ENCODE results near the gene PTPRE.

The PTPRE gene

DNA sequence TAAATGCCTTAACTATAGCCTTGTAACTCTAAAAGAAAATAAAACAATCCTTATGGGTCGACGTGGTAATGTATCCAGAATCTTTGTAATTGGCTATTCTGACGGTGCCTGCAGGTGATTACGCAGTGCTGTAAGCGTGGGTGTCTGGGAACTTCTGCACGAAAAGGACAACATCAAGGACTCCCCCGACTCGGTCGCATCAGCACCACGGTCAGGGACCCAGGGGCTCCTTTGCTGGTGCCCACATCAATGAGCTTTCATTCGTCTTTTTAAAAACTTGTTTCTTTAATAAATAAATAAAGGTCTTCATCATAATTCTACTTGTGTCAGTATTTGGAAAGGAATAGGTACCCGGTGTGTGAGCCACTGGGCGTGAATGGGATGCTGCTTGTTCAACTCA is 206.1 kb downstream of the PTPRE start:
- Histone ChIP-seq H4K20me1 (ENCODE audit: insufficient read depth) (no peaks in the 10 kb centered on the region), H3K9ac (no peak overlapping the region), H3K27me3 (ENCODE audit: insufficient read depth, low read depth) (no peaks in the 10 kb centered on the region), H2AFZ (ENCODE audit: low read depth) (no peak overlapping the region), H3K79me2 (ENCODE audit: insufficient read depth, low read depth) (peaks cover 23% of the 10 kb centered on the region; the same call in 1 of the 2 replicates), H3K4me2 (no peak overlapping the region), H3K4me1 (ENCODE audit: low read depth, poor library complexity, severe bottlenecking) (no peaks in the 10 kb centered on the region), H3K36me3 (ENCODE audit: insufficient read depth) (peaks cover 40% of the 10 kb centered on the region), H3K4me3 (IDR thresholded peaks at IDR 0.05; ENCODE audit: insufficient read depth, low read depth, low read length) (no peak overlapping the region), H3K27ac (no peak overlapping the region)
- TF ChIP-seq, protein P1, sequence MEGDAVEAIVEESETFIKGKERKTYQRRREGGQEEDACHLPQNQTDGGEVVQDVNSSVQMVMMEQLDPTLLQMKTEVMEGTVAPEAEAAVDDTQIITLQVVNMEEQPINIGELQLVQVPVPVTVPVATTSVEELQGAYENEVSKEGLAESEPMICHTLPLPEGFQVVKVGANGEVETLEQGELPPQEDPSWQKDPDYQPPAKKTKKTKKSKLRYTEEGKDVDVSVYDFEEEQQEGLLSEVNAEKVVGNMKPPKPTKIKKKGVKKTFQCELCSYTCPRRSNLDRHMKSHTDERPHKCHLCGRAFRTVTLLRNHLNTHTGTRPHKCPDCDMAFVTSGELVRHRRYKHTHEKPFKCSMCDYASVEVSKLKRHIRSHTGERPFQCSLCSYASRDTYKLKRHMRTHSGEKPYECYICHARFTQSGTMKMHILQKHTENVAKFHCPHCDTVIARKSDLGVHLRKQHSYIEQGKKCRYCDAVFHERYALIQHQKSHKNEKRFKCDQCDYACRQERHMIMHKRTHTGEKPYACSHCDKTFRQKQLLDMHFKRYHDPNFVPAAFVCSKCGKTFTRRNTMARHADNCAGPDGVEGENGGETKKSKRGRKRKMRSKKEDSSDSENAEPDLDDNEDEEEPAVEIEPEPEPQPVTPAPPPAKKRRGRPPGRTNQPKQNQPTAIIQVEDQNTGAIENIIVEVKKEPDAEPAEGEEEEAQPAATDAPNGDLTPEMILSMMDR (conservative IDR thresholded peaks at IDR 0.05; ENCODE audit: low read depth, low read length), result no peak

DNA sequence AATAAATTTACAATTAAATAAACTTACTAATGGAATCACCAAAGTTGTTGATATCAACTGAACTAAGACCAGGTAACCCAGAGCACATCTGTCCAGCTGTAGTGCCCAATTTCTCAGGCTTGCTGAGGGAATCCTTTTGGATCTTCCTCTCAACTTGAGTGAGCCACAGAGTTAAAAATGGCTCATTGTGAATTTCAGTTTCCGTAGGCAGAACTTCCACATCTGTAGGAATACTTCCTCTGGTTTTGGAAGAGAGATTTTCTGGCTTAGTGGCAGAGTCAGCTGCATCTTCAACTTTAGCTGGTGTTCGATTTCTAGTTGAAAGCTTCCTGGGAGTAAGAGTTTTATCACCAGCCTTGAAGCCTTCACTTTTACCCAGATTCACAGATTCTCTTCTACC is 208.0 kb downstream of the PTPRE start:
- TF ChIP-seq, protein P1 (conservative IDR thresholded peaks at IDR 0.05; ENCODE audit: low read depth, low read length), result no peak
- no peaks in the 10 kb centered on the region for H3K27me3 ChIP-seq (ENCODE audit: insufficient read depth, low read depth)
- H3K36me3 ChIP-seq (ENCODE audit: insufficient read depth), result peaks cover 37% of the 10 kb centered on the region
- H3K79me2 ChIP-seq (ENCODE audit: insufficient read depth, low read depth), result peaks cover 40% of the 10 kb centered on the region
- no peak overlapping the region for H2AFZ ChIP-seq (ENCODE audit: low read depth)
- H3K4me1 ChIP-seq (ENCODE audit: low read depth, poor library complexity, severe bottlenecking), result no peaks in the 10 kb centered on the region
- H3K4me3 ChIP-seq (IDR thresholded peaks at IDR 0.05; ENCODE audit: insufficient read depth, low read depth, low read length), result no peak overlapping the region
- H3K27ac ChIP-seq, result no peak overlapping the region
- H3K4me2 ChIP-seq, result no peak overlapping the region
- no peaks in the 10 kb centered on the region for H4K20me1 ChIP-seq (ENCODE audit: insufficient read depth)
- H3K9ac ChIP-seq, result no peak overlapping the region

DNA sequence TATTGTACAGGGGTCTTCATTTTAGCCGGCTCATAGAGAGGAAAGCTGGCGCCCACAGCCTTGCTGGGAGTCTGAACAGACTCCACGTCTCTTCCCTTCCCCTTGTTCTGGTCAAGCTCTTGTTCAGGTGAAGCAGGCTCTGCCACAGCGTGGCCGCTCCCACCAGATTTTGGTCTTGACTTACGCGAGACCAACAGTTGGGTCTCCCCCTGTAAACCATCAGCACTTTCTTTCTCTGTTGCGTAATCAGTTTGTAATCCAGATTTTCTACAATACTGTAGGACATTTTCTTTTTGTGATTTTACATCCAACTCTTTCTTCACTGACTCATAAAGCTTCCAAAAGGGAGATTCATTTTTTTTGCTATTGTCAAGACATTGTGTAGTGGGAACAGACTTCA is 208.5 kb downstream of the PTPRE start:
- no peak overlapping the region for H3K27ac ChIP-seq
- peaks cover 32% of the 10 kb centered on the region for H3K36me3 ChIP-seq (ENCODE audit: insufficient read depth)
- H3K4me2 ChIP-seq, result no peak overlapping the region
- no peaks in the 10 kb centered on the region for H3K27me3 ChIP-seq (ENCODE audit: insufficient read depth, low read depth)
- no peak overlapping the region for H2AFZ ChIP-seq (ENCODE audit: low read depth)
- no peak overlapping the region for H3K9ac ChIP-seq
- no peaks in the 10 kb centered on the region for H3K4me1 ChIP-seq (ENCODE audit: low read depth, poor library complexity, severe bottlenecking)
- H3K4me3 ChIP-seq (IDR thresholded peaks at IDR 0.05; ENCODE audit: insufficient read depth, low read depth, low read length), result no peak overlapping the region
- no peaks in the 10 kb centered on the region for H4K20me1 ChIP-seq (ENCODE audit: insufficient read depth)
- H3K79me2 ChIP-seq (ENCODE audit: insufficient read depth, low read depth), result peaks cover 44% of the 10 kb centered on the region
- TF ChIP-seq, protein P1 (conservative IDR thresholded peaks at IDR 0.05; ENCODE audit: low read depth, low read length), result no peak

DNA sequence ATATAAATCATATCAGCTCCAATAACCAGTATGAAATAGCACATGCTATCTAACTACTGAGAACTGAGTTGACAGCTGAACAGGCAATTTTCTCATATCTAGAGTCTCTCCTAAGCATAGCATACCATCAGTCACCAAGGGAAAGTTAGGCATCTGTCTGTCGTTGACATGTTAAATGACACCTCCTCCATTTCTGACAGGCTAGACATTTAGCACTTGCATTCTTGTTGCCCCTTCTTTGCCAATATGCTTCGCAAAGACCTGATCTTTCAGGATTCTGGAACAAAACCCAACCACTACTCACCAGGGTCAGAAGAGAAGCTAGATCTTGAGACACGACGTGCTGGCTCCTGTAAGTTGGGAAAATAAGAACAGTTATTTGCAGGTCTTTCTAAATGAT is 209.3 kb downstream of the PTPRE start:
- H4K20me1 ChIP-seq (ENCODE audit: insufficient read depth), result no peaks in the 10 kb centered on the region
- peaks cover 52% of the 10 kb centered on the region for H3K79me2 ChIP-seq (ENCODE audit: insufficient read depth, low read depth)

More for the DNA sequence above, 209.3 kb downstream of the PTPRE start:
- no peak overlapping the region for H3K27ac ChIP-seq
- H3K36me3 ChIP-seq (ENCODE audit: insufficient read depth), result peaks cover 29% of the 10 kb centered on the region
- H3K4me3 ChIP-seq (IDR thresholded peaks at IDR 0.05; ENCODE audit: insufficient read depth, low read depth, low read length), result no peak overlapping the region
- no peak overlapping the region for H2AFZ ChIP-seq (ENCODE audit: low read depth)
- H3K4me2 ChIP-seq, result no peak overlapping the region
- no peak overlapping the region for H3K9ac ChIP-seq
- TF ChIP-seq, protein P1 (conservative IDR thresholded peaks at IDR 0.05; ENCODE audit: low read depth, low read length), result no peak
- H3K4me1 ChIP-seq (ENCODE audit: low read depth, poor library complexity, severe bottlenecking), result no peaks in the 10 kb centered on the region
- H3K27me3 ChIP-seq (ENCODE audit: insufficient read depth, low read depth), result no peaks in the 10 kb centered on the region

All from KMS-11 (cell line).